ENCODE data around the gene STARD13. TPM values are rescaled to one million over a fixed set of nuclear protein-coding genes. Genes with fewer than 3 reads are reported as not detected.

STARD13 gene
- total and polyA plus RNA-seq, 2 donors (not counting 1 experiment from before 2014, with no cell fraction given), result 0.06 to 0.22 TPM

GRCh38 chr13:33245505-33246158, 39.9 kb downstream of the STARD13 start:
- H3K9me3 Mint-ChIP-seq (ENCODE audit: insufficient read depth), result no peaks in the 10 kb centered on the region
- no peaks in the 10 kb centered on the region for H3K79me2 ChIP-seq (ENCODE audit: control insufficient read depth, insufficient read depth, low read length)
- H2AFZ ChIP-seq (ENCODE audit: insufficient read depth, low read depth, low read length, poor library complexity, severe bottlenecking), result no peak overlapping the region
- H3K9me3 ChIP-seq (ENCODE audit: control extremely low read depth in 1 of 3, control insufficient read depth in 2 of 3, insufficient read depth in 1 of 3, low read length in 2 of 3), result peaks cover 0 to 7% (median 0%) of the 10 kb centered on the region in 3 donors
- H3K36me3 ChIP-seq (replicated peaks in 1 of 2; ENCODE audit: control extremely low read depth in 1 of 2, control insufficient read depth in 1 of 2, extremely low read depth in 1 of 2, insufficient read depth in 2 of 2, low read length in 1 of 2), result no peaks in the 10 kb centered on the region
- no peak overlapping the region for H3K4me3 Mint-ChIP-seq
- POLR2A ChIA-PET, result no interaction called here
- H4K20me1 ChIP-seq (ENCODE audit: control insufficient read depth, insufficient read depth, low read length, poor library complexity, severe bottlenecking), result no peaks in the 10 kb centered on the region
- H3K27ac Mint-ChIP-seq, result no peak overlapping the region
- no CpG with 5 or more reads among the region's 1 CpG for WGBS (ENCODE audit: insufficient coverage)
- intact Hi-C loops (cut with micrococcal nuclease), result no loop called here
- H3K27me3 ChIP-seq (replicated peaks in 1 of 4; ENCODE audit: control extremely low read depth in 1 of 4, control insufficient read depth in 3 of 4, insufficient read depth in 4 of 4, low read length in 3 of 4), result peaks cover 0 to 2% (median 0%) of the 10 kb centered on the region in 4 experiments
- no peak overlapping the region for H3K4me3 ChIP-seq (ENCODE audit: control extremely low read depth in 1 of 5, extremely low read depth in 1 of 5, insufficient read depth in 1 of 5, low read depth in 2 of 5, low read length in 4 of 5)
- no peak overlapping the region for H3K9ac ChIP-seq (ENCODE audit: low read length)
- CTCF ChIA-PET, result no interaction called here
- no peak for ATAC-seq (ENCODE audit: low read depth)
- no peak overlapping the region for H3K27ac ChIP-seq (ENCODE audit: low read length in 2 of 2)
- no peak overlapping the region for H3K4me2 ChIP-seq (replicated peaks; ENCODE audit: low read depth, low read length, poor library complexity, severe bottlenecking)
- no peak for DNase-seq
- H3K4me1 ChIP-seq (ENCODE audit: control insufficient read depth in 2 of 2, insufficient read depth in 2 of 2, low read length in 2 of 2), result no peaks in the 10 kb centered on the region
- peaks cover 8% of the 10 kb centered on the region for H3K27me3 Mint-ChIP-seq
- no peak for TF ChIP-seq EZH2 (IDR thresholded peaks at IDR 0.05; ENCODE audit: borderline replicate concordance, insufficient read depth, low read depth, low read length, poor library complexity, severe bottlenecking)
- no peak for TF ChIP-seq CTCF (IDR thresholded peaks at IDR 0.05)
- no peaks in the 10 kb centered on the region for H3K4me1 Mint-ChIP-seq

GRCh38 chr13:33244907-33245287, 40.7 kb downstream of the STARD13 start:
- Histone ChIP-seq H4K20me1 (ENCODE audit: control insufficient read depth, insufficient read depth, low read length, poor library complexity, severe bottlenecking) (no peaks in the 10 kb centered on the region), H3K4me3 (ENCODE audit: control extremely low read depth in 1 of 5, extremely low read depth in 1 of 5, insufficient read depth in 1 of 5, low read depth in 2 of 5, low read length in 4 of 5) (no peak overlapping the region), H3K27me3 (replicated peaks in 1 of 4; ENCODE audit: control extremely low read depth in 1 of 4, control insufficient read depth in 3 of 4, insufficient read depth in 4 of 4, low read length in 3 of 4) (peaks cover 0 to 2% (median 0%) of the 10 kb centered on the region in 4 experiments), H3K36me3 (replicated peaks in 1 of 2; ENCODE audit: control extremely low read depth in 1 of 2, control insufficient read depth in 1 of 2, extremely low read depth in 1 of 2, insufficient read depth in 2 of 2, low read length in 1 of 2) (no peaks in the 10 kb centered on the region), H2AFZ (ENCODE audit: insufficient read depth, low read depth, low read length, poor library complexity, severe bottlenecking) (no peak overlapping the region), H3K4me2 (replicated peaks; ENCODE audit: low read depth, low read length, poor library complexity, severe bottlenecking) (no peak overlapping the region), H3K27ac (ENCODE audit: low read length in 2 of 2) (no peak overlapping the region), H3K79me2 (ENCODE audit: control insufficient read depth, insufficient read depth, low read length) (no peaks in the 10 kb centered on the region), H3K9ac (ENCODE audit: low read length) (no peak overlapping the region), H3K9me3 (ENCODE audit: control extremely low read depth in 1 of 3, control insufficient read depth in 2 of 3, insufficient read depth in 1 of 3, low read length in 2 of 3) (peaks cover 0 to 7% (median 0%) of the 10 kb centered on the region in 3 donors), H3K4me1 (ENCODE audit: control insufficient read depth in 2 of 2, insufficient read depth in 2 of 2, low read length in 2 of 2) (no peaks in the 10 kb centered on the region)
- POLR2A ChIA-PET, result no interaction called here
- Mint-ChIP-seq H3K27me3 (peaks cover 12% of the 10 kb centered on the region), H3K4me3 (no peak overlapping the region), H3K27ac (no peak overlapping the region), H3K4me1 (no peaks in the 10 kb centered on the region), H3K9me3 (ENCODE audit: insufficient read depth) (peaks cover 3% of the 10 kb centered on the region)
- intact Hi-C loops (cut with micrococcal nuclease), result no loop called here
- CTCF ChIA-PET, result no interaction called here
- no CpG with 5 or more reads among the region's 4 CpGs for WGBS (ENCODE audit: insufficient coverage)
- ATAC-seq (ENCODE audit: low read depth) (no peak), DNase-seq (no peak)
- TF ChIP-seq CTCF (IDR thresholded peaks at IDR 0.05) (no peak), EZH2 (IDR thresholded peaks at IDR 0.05; ENCODE audit: borderline replicate concordance, insufficient read depth, low read depth, low read length, poor library complexity, severe bottlenecking) (no peak)

Measured in B cell (primary cell).